ACHN (cell line): ENCODE measurements around the gene LARGE2.

Experiments used
- DNase-seq: peaks from one replicate; pipeline ENCODE4 v3.0.0-alpha.2; 2015
- in situ Hi-C: cut with HindIII; loops from 2 replicates; pipeline ENCODE4 v1.10.0; 2017; ENCODE audit warnings: low sequenced_read_pairs, low pct_ligation_motif_present, low pct_unique_long_range_greater_than_20kb

LARGE2 gene

DNA sequence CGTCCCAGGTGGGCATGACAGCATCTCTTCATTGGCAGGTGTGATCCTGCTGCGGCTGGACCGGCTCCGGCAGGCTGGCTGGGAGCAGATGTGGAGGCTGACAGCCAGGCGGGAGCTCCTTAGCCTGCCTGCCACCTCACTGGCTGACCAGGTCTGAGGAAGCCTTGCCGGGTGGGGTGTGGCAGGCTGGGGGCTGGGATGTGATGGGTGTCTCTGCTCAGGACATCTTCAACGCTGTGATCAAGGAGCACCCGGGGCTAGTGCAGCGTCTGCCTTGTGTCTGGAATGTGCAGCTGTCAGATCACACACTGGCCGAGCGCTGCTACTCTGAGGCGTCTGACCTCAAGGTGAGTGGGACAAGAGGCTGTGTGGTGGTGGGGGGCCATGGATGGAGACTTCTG is 3.5 kb downstream of the LARGE2 start:
- in situ Hi-C loops, result no loop called here

GRCh38 chr11:45926536-45927331 is 4.3 kb downstream of the LARGE2 start:
- in situ Hi-C loops, result no loop called here
- DNase-seq, result no peak

More for the DNA sequence above, 3.5 kb downstream of the LARGE2 start:
- no peak for DNase-seq

DNA sequence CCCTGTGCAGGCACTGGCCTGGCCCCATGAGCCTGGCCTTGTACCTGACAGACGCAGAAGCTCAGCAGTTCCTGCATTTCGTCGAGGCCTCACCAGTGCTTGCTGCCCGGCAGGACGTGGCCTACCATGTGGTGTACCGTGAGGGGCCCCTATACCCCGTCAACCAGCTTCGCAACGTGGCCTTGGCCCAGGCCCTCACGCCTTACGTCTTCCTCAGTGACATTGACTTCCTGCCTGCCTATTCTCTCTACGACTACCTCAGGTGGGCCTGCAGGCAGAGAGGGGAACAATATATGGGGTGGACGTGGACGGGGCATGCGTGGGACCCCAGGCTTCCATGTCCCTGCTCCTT is 4.9 kb downstream of the LARGE2 start:
- no peak for DNase-seq
- in situ Hi-C loops, result no loop called here

- no peak for DNase-seq
Observed at GRCh38 chr11:45927684-45928413, 5.4 kb downstream of the LARGE2 start.

GRCh38 chr11:45928535-45929215 is 6.2 kb downstream of the LARGE2 start:
- in situ Hi-C loops, result no loop called here
- DNase-seq, result no peak

More at GRCh38 chr11:45927684-45928413, 5.4 kb downstream of the LARGE2 start:
- in situ Hi-C loops, result no loop called here

GRCh38 chr11:45929486-45930030 is 7.1 kb downstream of the LARGE2 start:
- no peak for DNase-seq
- in situ Hi-C loops, result no loop called here

- in situ Hi-C loops, result no loop called here
- no peak for DNase-seq
Observed at GRCh38 chr11:45930031-45930794, 7.8 kb downstream of the LARGE2 start.

- in situ Hi-C loops, result no loop called here
- no peak for DNase-seq
Observed at GRCh38 chr11:45930951-45931570, 8.6 kb downstream of the LARGE2 start.

DNA sequence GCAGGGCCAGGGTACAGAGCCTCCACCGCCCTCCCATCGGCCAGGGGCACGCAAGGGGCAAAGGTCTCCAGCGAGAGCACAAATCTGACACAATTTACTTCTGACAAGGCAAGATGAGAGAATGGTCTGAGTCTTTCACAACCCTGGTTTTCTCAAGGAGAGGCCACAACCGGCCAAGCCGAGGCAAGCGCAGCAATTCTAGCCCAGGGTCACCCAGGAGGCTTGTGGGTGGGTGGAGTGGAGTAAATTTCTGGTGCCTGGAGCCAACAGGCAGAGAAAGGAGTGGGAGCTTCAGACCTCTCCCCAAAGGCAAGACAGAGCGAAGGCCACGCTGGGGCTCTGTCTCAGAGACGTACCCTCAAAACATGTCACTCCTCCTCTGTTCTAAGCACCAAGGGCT is 9.3 kb downstream of the LARGE2 start:
- no peak for DNase-seq
- in situ Hi-C loops, result no loop called here

- in situ Hi-C loops, result no loop called here
- no peak for DNase-seq
Observed at GRCh38 chr11:45932217-45932616, 9.8 kb downstream of the LARGE2 start.

DNA sequence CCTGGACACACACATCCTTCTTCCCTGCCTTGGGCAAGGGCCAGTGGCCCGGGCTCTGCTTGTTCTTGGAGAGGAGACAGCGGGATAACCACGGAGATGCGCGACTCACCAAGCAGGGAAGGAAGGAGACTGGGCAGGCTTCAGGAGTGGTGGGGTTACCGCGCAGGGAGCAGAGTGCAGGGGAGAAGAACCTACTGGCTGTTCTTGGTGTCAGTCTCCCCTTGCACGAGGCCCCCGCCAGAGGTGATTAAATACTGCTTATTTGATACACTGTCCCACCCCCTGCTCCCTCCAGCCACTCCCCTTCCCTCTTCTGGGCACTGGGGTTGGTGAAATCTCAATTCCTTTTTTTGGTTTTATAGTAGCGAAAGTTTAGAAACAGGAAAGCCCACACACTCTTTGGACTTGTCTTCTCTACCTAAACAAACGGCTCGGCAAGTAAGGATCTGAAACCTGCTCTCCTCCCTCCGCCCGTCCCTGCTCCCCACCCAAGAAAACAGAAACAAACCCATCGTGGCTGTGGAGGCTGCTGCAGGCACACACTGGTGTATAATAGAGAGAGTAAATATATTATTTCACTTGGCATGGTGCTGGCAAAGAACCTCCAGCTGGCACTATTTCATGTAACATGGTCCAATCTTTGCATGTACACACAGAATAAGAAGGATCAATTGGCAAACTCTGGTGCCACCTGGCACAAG is 10.8 kb downstream of the LARGE2 start:
- in situ Hi-C loops, result no loop called here
- DNase-seq, result peak; percentile 42

DNA sequence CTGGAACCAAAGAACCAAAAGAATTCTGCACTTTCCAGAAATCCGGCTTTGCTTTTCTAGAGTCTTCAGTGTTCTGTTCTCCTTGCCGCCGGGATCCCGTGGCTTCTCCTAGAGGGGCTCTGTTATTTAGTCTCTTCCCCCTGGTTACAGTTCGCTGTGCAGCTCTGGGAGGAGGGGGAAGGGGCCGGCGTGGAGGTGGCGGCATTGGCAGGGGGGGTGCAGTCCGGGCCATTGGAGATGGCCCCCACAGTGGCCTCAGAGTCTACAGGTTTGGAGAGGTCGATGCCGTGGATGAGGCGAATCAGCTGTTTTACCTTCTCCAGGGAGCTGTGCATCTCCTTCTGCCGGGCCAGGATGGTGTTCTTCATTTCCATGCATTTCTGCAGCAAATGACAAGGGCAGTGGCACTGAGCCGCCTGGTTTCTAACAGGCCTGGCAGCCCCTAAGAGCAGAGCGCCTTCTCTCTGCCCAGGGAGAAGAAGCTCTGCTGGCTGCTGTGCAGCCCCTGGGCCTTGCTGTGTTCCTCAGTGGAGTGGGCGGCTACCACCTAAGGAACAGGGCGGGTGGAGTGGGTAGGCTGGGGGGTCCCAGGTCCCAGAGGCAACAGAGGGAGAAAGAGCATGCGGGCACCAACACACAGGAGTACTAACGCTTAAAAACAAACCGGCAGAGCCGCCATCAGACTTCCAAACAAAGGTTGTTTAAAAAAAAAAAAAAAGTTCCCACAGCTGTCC is 11.6 kb downstream of the LARGE2 start:
- in situ Hi-C loops, result no loop called here
- DNase-seq, result no peak

DNA sequence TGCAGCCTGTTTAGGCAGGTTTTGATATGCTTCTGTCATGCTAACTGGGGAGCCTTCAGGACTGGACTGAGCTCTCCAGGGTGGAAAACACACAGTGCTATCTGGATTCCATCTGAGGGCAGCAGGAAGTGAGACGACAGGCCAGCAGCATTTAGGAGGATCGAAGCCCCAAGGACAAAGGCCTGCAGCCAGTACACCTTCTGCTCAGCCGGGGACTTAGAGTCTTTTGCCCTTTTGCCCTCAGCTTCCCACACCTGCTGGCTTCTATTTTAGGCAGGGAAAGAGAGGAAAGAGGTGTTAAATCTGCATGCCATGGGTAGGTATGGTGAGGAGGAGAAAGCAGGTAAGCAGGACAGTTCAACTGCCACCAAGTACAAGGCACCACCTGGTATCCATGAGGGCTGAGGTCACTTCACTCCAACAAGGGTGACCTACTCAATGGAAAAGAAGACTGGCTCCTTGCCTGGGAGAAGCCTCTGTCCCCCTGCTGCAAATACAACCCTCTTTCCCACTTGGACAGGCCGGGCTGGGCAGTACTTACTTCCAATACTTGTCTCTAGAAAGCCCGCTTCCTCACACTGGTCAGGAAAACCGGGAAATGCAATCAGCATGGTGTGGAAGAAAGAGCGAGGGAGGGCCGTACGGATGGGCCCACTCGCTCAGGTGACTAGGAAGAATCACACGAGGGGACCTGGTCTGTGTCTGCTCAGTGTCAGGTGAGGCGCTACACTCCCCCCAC is 12.3 kb downstream of the LARGE2 start:
- in situ Hi-C loops, result no loop called here

DNA sequence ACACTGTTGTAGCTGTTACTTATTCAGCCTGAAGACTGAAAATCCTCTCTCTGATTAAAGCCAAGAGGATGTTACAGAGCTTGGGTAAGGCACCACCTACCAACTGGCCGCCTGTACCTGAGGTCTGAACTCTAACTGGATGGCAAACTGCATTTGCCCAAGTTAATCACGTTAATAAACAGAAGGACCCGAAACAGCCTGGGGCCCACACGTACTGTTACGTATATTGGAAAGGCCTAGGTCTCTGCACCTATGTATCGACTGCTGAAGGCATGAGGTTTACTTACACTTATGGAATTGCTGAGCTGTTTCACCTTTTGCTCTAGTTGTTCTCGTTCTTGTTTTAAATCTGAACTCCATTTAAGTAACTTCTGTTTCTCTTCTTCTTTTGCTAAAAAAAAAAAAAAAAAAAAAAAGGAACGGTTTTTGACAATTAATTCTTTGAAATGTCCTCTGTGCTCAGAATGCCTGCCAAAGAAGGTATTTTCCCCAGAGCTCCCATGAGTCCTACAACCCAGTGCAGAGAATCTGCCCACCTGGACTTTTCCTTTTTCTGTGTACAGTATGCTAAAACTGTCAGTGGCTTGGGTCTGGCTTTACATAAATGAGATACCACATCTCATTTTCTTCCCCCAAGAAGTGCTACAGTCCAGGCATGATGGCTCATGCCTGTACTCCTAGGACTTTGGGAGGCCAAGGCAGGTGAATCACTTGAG is 13.1 kb downstream of the LARGE2 start:
- in situ Hi-C loops, result no loop called here
- DNase-seq, result no peak

More for the DNA sequence above, 12.3 kb downstream of the LARGE2 start:
- no peak for DNase-seq

GRCh38 chr11:45936511-45937054 is 14.1 kb downstream of the LARGE2 start:
- DNase-seq, result no peak
- in situ Hi-C loops, result no loop called here
